ENCODE results near the gene CST1.
"Not testable (repeated sequence)": the region's sequence is repeated elsewhere in the genome, so short reads cannot be mapped to it uniquely, and the experiment has no call there.

Gene CST1

GRCh38 chr20:23753589-23753988 is 2.9 kb upstream of the CST1 start:
- peak; percentile 47 for DNase-seq (ENCODE audit: low read depth)
- H3K4me3 ChIP-seq (ENCODE audit: control insufficient read depth, low read depth, low read length): no peak overlapping the region
- no peak for TF ChIP-seq CTCF (conservative IDR thresholded peaks at IDR 0.05; ENCODE audit: control insufficient read depth, insufficient read depth, low read depth, low read length)

- DNase-seq (ENCODE audit: low read depth): no peak
- no peak overlapping the region for H3K4me3 ChIP-seq (ENCODE audit: control insufficient read depth, low read depth, low read length)
- TF ChIP-seq CTCF (conservative IDR thresholded peaks at IDR 0.05; ENCODE audit: control insufficient read depth, insufficient read depth, low read depth, low read length): no peak
These were observed 2.4 kb upstream of the CST1 start for GRCh38 chr20:23753194-23753548.

GRCh38 chr20:23752481-23753193 is 1.9 kb upstream of the CST1 start:
- H3K4me3 ChIP-seq (ENCODE audit: control insufficient read depth, low read depth, low read length): no peak overlapping the region
- no peak for TF ChIP-seq CTCF (conservative IDR thresholded peaks at IDR 0.05; ENCODE audit: control insufficient read depth, insufficient read depth, low read depth, low read length)
- no peak for DNase-seq (ENCODE audit: low read depth)

GRCh38 chr20:23752019-23752418 is 1.3 kb upstream of the CST1 start:
- DNase-seq (ENCODE audit: low read depth): no peak
- H3K4me3 ChIP-seq (ENCODE audit: control insufficient read depth, low read depth, low read length): no peak overlapping the region
- TF ChIP-seq CTCF (conservative IDR thresholded peaks at IDR 0.05; ENCODE audit: control insufficient read depth, insufficient read depth, low read depth, low read length): no peak

GRCh38 chr20:23749746-23750145 is 989 bp downstream of the CST1 start:
- TF ChIP-seq CTCF (conservative IDR thresholded peaks at IDR 0.05; ENCODE audit: control insufficient read depth, insufficient read depth, low read depth, low read length): no peak
- DNase-seq (ENCODE audit: low read depth): no peak
- no peak overlapping the region for H3K4me3 ChIP-seq (ENCODE audit: control insufficient read depth, low read depth, low read length)

- H3K4me3 ChIP-seq (ENCODE audit: control insufficient read depth, low read depth, low read length); DNase-seq (ENCODE audit: low read depth): not testable (repeated sequence)
These were observed 1.8 kb downstream of the CST1 start for GRCh38 chr20:23748975-23749374.

GRCh38 chr20:23747551-23747950 is 3.2 kb downstream of the CST1 start:
- H3K4me3 ChIP-seq (ENCODE audit: control insufficient read depth, low read depth, low read length); DNase-seq (ENCODE audit: low read depth): not testable (repeated sequence)

GRCh38 chr20:23747092-23747491 is 3.6 kb downstream of the CST1 start:
- not testable (repeated sequence) for H3K4me3 ChIP-seq (ENCODE audit: control insufficient read depth, low read depth, low read length); DNase-seq (ENCODE audit: low read depth)
